GM12874 (cell line): ENCODE measurements around the gene NFIA.

ENCODE experiments used
- TF ChIP-seq, protein P1 (sequence below): IDR thresholded peaks from 2 replicates; pipeline ENCODE4 v1.5.1; 2011; ENCODE audit warnings: low read depth, mild to moderate bottlenecking, control low read depth, low read length, moderate library complexity; ENCODE audit not compliant: insufficient read depth

Gene NFIA

GRCh38 chr1:61198554-61198953 is 116.2 kb downstream of the NFIA start:
- TF ChIP-seq, protein P1, sequence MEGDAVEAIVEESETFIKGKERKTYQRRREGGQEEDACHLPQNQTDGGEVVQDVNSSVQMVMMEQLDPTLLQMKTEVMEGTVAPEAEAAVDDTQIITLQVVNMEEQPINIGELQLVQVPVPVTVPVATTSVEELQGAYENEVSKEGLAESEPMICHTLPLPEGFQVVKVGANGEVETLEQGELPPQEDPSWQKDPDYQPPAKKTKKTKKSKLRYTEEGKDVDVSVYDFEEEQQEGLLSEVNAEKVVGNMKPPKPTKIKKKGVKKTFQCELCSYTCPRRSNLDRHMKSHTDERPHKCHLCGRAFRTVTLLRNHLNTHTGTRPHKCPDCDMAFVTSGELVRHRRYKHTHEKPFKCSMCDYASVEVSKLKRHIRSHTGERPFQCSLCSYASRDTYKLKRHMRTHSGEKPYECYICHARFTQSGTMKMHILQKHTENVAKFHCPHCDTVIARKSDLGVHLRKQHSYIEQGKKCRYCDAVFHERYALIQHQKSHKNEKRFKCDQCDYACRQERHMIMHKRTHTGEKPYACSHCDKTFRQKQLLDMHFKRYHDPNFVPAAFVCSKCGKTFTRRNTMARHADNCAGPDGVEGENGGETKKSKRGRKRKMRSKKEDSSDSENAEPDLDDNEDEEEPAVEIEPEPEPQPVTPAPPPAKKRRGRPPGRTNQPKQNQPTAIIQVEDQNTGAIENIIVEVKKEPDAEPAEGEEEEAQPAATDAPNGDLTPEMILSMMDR, result no peak

DNA sequence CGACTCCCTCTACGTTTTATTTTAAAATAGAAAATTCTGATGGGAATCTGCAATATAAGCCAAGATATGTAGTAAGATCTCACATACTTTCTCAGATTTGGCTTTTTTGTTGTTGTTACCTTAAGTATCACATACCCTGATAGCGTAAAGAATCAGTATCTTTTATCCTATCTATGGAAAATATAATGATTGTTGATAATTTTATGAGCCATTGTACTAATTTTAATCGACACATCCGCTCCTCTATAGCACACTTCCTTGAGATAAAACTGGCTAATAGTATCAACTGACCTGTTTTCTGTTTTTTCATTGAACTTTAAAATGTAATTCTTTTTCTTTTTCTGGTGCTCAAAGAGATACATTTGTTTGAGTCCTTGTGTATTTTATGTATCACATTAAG is 118.7 kb downstream of the NFIA start:
- TF ChIP-seq, protein P1, result no peak

- TF ChIP-seq, protein P1, result no peak
Observed at GRCh38 chr1:61202854-61203598, 120.7 kb downstream of the NFIA start.

GRCh38 chr1:61204528-61204927 is 122.2 kb downstream of the NFIA start:
- TF ChIP-seq, protein P1, result no peak

DNA sequence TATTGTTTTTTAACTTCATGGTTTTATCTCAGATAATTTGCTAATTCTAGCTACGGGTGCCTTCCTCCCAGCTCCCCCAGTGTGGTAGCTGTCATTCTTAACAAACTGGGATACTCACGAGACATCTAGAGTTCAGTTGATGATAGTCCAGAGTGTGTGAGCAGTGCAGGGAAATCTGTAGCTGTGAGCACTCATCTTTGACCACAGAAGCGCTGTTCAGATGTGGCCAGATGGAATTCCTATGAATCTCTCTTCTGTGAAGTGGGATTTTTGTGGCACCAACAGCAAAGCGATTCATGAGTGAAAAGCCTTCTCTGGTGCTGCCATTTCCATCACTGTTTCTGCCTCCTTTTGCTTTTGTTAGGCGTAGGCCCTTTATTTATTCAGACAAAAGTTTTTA is 125.1 kb downstream of the NFIA start:
- TF ChIP-seq, protein P1, result no peak

- TF ChIP-seq, protein P1, result no peak
Observed at GRCh38 chr1:61208172-61208571, 125.8 kb downstream of the NFIA start.

DNA sequence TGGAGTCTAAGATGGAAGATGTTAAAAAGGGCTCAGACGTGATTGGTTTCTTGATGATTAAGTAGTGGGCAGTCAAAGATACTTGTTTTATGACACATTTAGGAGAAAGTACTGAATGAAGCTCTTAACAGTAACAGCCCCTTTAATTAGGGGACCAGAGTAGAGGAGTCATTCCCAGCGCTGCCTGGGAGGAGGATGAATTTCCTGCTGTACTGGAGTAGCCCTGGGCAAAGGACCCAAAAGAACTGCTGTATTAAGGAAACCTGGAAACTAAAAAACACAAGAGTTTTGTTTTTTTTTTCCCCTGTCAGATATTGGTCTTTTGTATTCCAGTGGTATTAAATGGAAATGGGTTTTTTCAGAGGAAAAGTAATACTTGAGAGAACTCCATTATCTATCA is 126.5 kb downstream of the NFIA start:
- TF ChIP-seq, protein P1, result no peak
